ENCODE measurements around the gene ARL15.

DNA sequence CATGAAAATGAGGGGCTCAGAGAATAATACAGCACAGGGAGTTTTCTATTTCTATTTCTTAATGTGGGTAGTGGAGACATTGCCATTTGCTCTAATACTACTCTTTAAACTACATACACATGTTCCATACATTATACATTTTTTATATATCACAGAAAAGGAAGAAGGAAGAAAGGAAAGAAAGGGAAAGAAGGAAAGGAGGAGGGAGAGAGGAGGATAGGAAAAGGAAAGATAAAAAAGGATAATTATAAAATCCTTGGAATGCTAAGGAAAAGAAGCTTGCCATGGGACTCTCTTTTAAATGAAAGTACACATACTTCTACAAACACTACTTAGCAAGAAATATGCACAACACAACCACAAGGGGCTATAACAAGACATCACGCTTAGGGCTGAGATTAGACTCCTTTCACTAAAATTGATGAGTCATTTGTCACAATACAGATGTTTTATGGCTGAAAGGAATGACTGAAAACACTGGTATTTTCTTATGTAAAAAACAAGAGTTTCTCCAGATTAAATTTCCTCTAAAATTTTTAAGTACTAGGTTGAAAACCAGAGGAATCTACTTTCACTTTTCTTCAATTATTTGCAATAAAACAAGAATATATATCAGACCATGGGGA, 219.8 kb downstream of the ARL15 start:
- TF ChIP-seq, protein P1, sequence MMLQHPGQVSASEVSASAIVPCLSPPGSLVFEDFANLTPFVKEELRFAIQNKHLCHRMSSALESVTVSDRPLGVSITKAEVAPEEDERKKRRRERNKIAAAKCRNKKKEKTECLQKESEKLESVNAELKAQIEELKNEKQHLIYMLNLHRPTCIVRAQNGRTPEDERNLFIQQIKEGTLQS (IDR thresholded peaks at IDR 0.05), result no peak
- TF ChIP-seq, protein P2, sequence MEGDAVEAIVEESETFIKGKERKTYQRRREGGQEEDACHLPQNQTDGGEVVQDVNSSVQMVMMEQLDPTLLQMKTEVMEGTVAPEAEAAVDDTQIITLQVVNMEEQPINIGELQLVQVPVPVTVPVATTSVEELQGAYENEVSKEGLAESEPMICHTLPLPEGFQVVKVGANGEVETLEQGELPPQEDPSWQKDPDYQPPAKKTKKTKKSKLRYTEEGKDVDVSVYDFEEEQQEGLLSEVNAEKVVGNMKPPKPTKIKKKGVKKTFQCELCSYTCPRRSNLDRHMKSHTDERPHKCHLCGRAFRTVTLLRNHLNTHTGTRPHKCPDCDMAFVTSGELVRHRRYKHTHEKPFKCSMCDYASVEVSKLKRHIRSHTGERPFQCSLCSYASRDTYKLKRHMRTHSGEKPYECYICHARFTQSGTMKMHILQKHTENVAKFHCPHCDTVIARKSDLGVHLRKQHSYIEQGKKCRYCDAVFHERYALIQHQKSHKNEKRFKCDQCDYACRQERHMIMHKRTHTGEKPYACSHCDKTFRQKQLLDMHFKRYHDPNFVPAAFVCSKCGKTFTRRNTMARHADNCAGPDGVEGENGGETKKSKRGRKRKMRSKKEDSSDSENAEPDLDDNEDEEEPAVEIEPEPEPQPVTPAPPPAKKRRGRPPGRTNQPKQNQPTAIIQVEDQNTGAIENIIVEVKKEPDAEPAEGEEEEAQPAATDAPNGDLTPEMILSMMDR (IDR thresholded peaks at IDR 0.05; ENCODE audit: low read depth, low read length, missing input control), result no peak
- no peak for TF ChIP-seq HNF4A (conservative IDR thresholded peaks at IDR 0.05)

Data from liver (tissue), 3 donors.